HG03439 (cell line): ENCODE measurements around the gene BEGAIN.

Experiments used
- ATAC-seq: cut with Tn5 transposase; IDR thresholded peaks from one replicate; pipeline ENCODE4 v1.9.1; 2021; ENCODE audit warnings: mild to moderate bottlenecking, moderate library complexity; ENCODE audit not compliant: unreplicated experiment

The BEGAIN gene

DNA sequence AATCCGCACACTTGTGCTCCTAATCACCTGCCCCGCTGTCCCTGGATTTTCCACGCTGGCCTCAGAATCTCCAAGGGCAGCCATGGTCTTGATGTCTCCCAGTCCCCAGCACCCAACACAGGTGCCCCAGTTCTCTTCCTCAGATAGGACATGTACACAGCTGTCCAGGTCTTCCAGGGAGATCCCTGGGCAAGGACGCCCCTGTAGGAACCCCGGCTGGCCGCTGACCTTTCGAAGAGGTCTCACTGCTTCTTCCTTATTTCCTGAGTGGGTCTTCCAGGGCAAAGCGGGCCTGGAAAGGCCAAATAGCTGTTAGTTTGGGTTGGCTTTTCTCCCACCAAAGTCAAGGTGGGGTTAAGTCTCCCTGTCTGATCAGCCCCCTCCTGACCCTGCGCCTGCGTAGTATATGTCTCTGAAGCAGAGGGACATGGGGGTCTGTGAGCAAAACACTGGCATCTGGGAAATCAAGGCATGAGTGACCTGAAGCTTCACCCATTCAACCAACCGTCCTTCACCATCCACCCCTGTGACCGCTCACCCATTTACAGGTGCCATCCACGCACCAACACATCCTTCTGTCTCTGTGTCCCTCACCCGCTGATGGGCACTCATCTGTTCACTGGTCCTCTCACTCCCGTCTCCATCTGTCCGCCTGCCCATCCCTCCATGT, 4.6 kb downstream of the BEGAIN start:
- no peak for ATAC-seq

DNA sequence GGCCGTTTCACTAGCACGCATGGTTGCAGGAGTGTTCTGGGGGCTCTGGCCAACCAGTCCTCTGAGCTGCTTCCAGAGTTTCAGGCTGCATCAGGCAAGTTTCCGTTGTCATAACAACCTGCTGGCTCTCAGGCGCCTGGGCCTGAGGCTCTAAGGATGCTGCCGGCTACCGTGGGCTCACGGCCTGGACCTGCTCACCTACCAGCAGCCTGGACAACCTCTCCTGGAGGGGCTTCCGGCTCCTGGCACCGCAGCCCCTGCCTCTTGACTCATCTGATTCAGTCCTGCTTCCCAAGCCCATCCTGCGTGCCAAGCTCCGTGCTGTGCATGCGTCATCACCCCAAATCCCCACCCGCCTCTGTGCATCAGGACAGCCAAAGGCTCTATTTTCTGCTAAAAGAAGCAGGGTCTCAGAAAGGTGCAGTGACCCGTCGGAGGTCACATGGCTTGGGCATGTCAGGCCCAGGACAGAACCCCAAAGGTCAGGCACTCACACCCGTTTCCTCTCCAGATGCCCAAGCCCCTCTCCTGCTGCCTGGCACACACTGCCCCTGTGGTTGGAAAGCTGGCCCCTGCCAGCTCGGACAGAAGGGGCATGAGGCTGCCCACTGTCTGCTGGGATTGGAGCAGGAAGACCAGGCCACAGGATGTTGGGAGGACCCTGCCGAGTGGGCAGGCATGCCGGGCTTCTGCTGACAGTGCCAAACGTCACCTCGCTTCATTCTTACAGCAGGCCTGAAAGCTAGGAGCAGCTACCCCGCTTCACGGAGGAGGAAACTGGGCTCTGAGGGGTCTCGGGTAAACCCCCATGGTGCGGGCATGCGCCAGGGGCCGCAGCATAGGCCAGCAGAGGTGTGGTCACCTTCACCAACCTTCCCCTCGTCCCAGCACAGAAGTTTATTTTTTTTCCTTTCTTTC, 5.7 kb downstream of the BEGAIN start:
- ATAC-seq = no peak

DNA sequence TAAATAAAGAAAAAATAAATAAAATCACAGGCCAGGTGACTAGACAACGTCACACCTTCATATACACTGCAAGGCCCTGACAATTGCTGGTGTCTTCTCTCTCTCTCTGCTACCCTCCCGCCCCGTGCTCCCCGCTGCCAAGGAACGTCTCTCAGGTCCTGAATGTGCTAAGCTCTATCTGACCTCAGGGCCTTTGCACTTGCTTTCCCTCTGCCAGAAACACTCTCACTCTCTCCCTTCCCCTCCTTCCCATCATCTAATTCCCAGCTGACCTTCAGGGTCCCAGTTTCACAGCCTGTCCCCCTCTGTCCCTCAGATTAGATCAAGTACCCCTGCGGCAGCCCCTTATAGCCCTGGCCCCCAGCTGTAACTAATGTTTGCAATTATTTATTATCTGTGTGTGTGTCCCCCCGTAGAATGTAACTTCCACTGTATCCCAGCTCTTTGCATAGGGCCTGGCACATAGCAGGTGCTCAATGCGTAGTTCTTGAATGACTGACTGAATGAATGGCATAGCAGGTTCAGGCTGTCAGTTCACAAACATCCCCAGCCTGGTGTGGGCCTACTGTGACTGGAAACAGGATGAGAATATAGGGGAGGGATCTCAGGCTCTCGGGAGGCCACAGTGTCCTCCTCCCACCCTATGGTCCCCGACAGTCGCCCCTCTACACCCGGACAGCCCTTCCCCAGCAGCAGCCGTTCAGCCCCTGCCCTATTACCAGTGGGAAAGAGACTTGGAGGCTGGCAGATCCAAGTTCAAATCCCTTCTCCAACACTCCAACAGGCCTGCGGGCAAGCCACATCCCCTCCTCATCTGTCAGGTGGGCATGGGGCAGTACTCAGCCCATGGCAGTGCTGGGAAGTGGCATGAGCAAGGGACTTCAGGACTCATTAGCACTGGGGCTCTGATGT, 6.6 kb downstream of the BEGAIN start:
- ATAC-seq = no peak

DNA sequence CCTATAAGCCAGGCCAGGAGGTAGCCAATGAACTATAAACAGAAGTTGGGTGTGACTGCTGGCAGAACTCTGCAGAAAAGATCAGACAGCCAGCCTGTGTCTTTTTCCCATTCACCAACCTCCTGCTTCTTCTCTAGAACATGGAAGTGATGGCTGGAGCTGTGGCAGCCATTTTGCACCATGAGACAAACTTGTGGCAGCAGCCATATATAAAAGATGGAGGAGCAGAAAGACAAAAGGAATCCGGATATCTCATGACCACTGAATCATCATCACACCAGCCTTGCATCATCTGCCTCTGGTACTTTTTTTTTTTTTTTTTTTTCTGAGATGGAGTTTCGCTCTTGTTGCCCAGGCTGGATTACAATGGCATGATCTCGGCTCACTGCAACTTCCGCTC, 8.7 kb downstream of the BEGAIN start:
- ATAC-seq = no peak

DNA sequence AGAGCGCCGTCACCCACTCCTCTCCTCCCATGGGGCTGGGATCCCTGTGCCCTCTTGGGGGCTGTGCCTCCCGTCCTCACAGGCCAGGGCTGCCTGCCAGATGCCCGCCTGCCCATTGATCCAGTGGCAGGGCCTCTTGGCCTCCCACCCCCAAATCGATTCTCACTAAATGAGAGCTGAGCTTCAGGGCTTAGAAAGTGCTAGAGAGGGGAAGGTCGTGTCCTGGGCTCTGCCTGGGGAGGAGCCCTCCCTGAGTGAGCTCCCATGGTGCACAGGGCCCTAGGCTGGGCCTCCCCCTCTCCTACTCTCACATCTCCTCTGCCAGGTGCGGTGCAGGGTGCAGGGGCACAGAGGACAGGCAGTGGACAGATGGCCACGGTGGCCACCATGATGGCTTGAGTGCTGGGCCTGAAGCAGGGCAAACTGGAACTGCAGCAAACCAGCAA, 9.2 kb downstream of the BEGAIN start:
- no peak for ATAC-seq

DNA sequence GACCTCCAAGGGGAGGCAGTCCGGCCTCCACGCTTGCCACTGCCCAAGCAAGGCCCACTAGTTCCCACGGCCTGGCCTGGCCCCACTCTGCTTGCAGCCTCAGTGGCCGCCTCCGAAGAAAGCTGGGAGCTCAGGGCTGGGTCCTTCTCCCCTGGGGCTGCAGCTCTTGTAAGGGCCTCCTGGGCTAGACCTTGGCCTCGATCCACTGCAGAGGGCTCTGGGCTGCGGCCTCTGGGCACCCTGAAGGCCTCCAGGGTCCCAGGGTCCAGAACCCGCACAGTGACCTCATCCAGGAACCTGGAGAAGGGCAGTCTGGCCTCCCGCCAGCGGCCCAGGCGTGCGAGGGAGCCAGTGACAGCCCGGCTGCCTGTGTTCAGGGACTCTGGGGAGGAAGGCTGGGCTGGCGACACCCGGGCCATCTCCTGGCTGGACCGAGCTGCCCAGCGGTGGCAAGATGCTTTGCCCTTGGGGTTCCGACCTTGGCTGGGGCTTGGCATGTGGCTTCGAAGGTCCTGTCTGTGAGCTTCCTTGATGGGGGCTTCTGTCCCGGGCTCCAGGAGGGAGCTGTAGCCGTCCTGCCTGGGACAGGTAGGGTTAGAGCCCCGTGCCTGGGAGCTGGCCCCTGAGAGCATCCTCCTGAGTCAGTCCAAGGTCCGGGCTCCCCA, 9.8 kb downstream of the BEGAIN start:
- ATAC-seq = no peak

DNA sequence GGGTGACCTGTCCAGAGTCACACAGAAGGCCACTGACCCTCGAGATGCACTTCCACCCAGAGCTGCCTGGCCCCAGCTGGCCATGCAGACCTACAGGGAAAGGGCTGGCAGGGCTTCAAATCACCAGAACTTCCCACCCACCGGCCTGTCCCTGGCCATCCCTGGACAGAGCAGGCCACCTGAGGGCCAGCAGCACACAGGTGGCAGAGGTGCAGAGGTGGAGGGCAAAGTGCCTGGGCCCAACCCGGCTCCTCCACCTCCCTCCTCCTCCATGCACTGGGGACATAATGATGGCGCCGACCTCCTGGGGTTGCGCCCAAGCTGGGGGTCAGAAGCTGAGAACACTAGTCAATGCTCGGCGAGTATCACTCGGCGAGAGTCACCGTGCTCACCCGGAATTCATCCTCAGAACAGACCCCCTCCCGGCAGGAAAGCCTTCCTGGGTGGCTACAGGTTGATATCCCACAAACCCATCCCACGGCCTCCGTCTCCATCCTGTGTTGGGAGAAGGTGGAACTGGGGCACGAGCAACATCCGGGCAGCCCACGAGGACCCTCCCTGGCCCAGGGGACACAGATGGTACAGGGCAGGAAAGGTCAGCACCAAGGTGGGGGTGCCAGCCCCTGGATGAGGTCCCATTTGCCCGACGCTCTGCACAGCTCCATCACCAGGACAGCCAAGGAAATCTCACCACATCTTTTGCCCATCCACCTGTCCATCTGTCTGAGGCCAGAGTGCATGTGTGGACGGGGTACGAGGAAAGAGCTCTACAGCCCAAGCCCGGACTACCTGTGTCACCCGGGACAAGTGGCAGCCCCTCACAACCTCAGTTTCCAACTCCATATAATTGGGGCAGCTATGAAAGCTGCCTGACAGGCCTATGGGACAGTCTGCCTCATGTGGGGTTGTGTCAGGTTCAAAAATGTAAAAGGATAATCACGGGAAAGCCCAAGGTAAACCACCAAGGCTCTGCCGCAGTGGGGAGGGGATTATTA, 10.8 kb downstream of the BEGAIN start:
- no peak for ATAC-seq

DNA sequence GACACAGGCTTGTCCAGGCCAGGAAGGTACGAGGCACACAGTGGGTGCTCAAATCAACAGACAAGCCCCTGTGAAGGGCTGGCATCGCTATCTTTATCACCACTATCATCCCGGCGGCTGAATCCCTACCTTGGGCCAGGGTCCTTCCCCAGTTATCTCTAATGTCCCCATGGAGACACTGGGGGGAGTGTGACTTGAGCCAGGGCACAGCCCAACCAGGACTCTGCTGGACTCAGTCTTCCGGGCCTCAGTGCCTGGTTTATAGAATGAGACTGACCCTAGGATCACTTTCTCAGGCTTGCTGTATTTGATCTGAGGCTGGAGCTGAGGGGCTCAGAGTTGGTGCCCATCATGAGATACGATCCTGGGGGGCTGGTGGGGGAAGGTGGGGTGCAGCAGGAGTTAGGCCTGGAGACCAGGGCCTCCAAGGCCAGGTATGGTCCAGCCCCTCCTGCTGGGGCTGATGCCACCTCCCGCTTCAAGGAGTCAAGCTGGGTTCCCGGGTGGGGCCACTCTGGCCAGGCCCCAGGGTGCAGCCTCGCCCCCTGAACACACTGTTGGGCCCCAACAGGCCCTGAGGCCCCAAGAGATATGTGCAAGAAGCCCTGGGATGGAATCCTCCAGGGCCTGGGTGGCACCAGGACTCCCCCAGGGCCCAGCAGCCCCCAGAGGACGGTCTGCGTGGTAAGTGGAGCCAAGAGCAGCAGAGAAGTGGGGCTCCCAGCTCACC, 11.8 kb downstream of the BEGAIN start:
- no peak for ATAC-seq

DNA sequence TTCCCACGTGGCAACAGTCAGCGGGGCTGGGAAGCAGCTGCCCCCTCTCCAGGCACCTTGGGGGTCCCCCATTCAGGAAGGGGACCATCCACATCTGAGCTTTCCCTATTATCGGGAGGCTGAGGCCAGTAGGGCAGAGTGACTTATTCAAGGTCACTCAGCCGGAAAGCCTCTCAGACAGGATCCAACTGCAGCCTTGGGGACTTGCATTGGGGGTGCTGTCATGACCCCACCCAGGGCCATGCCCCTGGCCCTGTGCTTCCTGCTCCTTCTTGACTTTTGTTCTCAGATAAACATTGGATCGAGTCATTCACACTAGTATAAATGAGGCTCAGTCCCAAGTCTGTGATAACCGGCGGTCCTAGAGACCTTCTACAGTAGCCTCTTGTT, 12.6 kb downstream of the BEGAIN start:
- no peak for ATAC-seq

DNA sequence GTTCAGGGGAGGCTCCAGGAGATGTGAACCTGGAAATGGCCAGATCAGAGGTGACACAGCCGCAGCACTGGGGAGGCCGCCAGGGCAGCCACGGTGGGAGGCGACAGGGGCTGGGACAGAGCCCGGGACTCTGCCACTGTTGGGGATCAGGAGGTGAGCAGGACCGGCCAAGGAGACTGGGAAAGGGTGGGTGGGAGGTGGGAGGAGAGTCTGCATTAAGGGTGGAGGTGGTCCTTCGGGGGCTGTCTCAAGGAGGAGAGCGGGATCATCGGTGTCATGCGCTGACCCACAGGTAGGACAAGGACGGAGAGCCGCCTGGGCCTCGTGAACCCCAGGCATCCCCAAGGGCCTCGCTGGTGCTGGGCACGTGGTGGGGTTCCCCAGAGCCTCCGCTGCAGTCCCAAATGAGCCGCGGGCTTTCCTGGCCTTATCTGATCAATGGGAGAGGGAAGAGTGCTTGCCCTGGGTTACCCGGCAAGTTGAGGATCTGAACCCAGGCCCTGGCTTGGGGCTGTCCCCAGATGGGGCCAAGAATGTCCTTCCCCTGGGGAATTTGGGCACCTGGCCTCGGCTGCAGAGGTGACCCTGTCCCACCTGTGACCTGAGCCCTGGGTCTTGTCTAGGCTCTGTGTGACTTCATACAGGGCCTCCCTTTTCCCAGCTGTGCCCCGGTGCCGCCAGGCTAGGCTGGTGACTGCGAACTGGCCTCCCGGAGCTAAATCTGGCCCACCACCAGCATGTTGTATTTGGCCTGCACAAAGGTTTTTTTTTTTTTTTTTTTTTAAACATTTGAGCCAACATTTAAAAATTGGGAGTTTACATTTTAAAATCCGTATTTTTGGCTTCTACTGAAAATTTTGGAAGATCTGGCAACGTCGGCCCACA, 13.2 kb downstream of the BEGAIN start:
- ATAC-seq = no peak

DNA sequence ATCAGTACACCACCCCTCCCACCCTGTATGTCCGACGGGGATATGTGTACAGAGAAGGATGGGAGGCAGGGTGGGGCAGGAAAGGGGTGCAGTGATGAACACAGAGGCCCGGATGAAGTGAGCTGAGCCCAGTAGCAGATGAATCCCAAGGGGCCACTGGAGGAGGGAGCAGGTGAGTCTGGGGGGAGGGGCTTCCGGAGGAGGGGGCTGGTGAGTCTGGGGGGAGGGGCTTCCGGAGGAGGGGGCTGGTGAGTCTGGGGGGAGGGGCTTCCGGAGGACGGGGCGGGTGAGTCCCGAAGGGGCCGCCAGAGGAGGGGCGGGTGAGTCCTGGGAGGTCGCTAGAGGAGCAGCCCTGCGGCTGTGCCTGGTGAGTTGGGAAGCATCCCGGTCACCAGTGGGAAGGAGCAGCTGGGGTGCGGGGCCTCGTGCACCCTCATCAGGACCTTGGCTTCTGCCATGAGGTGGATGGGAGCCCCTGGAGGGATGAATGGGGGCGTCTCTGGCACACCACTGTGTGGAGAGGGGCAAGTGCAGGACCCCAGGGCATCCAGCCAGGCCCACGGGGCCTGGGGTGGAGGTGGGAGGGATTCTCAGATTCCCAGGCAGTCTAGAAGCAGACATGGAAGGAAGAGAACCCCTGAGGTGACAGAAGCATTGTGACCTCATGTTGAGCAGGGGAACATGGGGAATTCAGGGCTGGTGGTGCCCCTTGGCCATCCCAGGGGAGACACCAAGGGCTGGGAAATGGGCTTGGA, 14.0 kb downstream of the BEGAIN start:
- ATAC-seq = no peak

DNA sequence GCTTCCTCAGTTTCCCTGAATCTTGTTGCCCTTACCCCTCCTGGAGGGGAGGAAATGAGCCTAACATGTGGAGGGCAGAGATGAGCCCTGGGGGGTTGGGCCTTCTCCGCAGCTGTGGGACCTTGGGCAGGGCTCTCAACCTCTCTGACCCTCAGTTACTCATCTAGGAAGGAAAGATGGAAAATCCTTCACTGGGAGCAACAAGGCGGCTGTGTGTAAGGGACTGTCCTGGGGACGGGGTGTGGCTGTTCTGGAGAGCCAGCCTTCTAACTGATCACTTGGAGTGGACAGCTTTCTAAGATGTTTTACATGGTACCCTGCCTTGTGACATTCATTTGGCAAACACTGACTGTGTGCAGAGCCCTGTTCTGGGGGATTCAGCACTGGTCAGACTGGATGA, 14.7 kb downstream of the BEGAIN start:
- no peak for ATAC-seq

DNA sequence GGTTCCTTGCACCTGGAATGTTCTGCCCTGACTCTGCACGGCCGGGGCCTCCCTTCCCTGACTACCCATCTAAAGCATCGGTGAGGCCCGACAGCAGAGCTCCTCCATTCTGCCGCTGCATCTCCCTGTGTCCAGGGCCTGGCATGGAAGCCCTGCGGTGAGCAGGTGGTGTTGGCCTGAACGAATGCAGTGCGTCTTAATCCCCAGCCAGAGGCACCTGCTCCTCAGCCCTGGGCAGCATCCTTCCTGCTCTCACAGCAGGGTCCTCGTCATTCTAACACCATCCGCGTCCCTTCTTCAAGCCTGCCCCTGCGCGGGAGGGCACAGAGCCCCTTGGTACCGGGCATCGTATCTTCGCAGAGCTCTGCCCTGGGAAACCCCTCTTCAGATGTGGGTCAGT, 15.4 kb downstream of the BEGAIN start:
- no peak for ATAC-seq

DNA sequence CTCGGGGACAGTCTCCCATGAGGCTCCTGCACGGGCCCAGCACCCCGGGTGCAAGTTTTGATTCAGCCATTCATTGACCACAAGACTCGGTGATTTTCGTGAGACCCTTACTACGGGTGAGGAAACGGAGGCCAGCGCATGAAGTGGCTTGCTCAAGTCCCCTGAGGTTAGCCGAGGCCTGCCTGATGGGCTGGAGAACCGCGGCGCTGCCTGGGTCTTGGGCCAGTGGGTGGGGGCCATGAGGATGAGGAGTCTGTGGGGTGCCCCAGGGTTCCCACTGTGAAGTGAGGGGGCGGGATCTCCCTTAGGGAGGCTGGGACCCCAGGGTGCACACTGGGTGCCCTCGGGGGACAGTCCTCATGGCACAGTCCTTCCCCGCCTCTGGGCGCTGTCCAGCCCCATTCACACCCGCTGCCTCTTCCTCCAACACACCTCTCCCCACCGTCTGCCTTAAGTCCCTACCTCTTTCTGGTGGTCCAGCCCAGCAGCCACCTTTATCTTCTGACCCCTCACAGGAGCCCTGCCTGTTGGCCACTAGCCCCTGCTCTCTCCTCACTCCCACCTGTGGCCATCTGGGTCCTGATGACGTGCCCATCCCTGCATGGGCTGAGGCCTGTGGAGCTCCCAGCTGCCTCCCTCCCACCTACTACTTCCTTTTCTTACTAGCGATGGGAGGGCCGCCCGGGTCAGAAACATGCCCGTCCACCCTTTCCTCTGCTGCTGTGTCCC, 16.3 kb downstream of the BEGAIN start:
- no peak for ATAC-seq

DNA sequence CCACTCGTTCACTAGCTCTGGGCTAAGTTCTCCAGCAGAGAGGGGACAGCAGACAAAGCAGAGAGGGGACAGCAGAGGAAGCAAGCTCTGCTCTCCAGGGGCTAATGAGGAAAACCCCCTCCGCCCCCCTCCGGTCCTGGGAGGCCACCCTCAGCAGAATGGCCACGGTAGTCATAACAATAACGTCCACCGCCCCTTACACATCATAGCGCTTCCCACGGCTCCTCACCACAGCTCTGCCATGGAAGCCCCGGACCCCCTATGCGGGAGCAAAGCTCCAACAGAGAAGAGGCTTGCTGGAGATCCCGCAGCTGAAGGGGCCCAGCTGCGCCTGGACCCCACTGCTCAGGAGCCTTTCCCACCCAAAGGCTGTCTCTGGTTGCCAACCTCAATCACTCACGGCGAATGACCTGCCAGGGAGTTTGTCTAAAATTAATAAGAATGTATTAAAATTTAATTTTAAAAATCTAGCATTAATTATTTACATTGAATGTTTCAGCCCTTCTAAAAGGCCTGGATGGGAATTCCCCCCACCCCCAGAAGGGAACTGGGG, 17.4 kb downstream of the BEGAIN start:
- no peak for ATAC-seq
